Measurements from ENCODE around the gene DPYSL3.

The DPYSL3 gene

GRCh38 chr5:147411359-147412319 is 98.2 kb downstream of the DPYSL3 start:
- no peak for DNase-seq (ENCODE audit: low read depth in 1 of 2, low spot score in 1 of 2)
- TF ChIP-seq GABPA (IDR thresholded peaks at IDR 0.05; ENCODE audit: low read depth) (no peak), CTCF (IDR thresholded peaks at IDR 0.05; ENCODE audit: insufficient read depth, low read length) (no peak), POLR2AphosphoS5 (IDR thresholded peaks at IDR 0.05; ENCODE audit: low read depth) (no peak), SPI1 (IDR thresholded peaks at IDR 0.05; ENCODE audit: borderline replicate concordance, low read depth) (no peak), REST (IDR thresholded peaks at IDR 0.05; ENCODE audit: insufficient replicate concordance, low read depth) (no peak)
- Histone ChIP-seq H3K4me3 (replicated peaks; ENCODE audit: insufficient read depth, low read length) (no peak overlapping the region), H3K27me3 (ENCODE audit: insufficient read depth, poor library complexity, severe bottlenecking) (no peaks in the 10 kb centered on the region), H3K27ac (replicated peaks) (no peak overlapping the region)

- no peak for TF ChIP-seq POLR2AphosphoS5 (IDR thresholded peaks at IDR 0.05; ENCODE audit: low read depth)
- no peak for TF ChIP-seq GABPA (IDR thresholded peaks at IDR 0.05; ENCODE audit: low read depth)
- no peak for TF ChIP-seq SPI1 (IDR thresholded peaks at IDR 0.05; ENCODE audit: borderline replicate concordance, low read depth)
- no peak for TF ChIP-seq REST (IDR thresholded peaks at IDR 0.05; ENCODE audit: insufficient replicate concordance, low read depth)
- no peak for TF ChIP-seq CTCF (IDR thresholded peaks at IDR 0.05; ENCODE audit: insufficient read depth, low read length)
- Histone ChIP-seq H3K4me3 (replicated peaks; ENCODE audit: insufficient read depth, low read length) (no peak overlapping the region), H3K27ac (replicated peaks) (no peak overlapping the region), H3K27me3 (ENCODE audit: insufficient read depth, poor library complexity, severe bottlenecking) (no peaks in the 10 kb centered on the region)
- DNase-seq (ENCODE audit: low read depth in 1 of 2, low spot score in 1 of 2), result no peak
Measured at GRCh38 chr5:147410496-147411358, 99.1 kb downstream of the DPYSL3 start.

GRCh38 chr5:147408980-147409379 is 100.9 kb downstream of the DPYSL3 start:
- no peak overlapping the region for H3K4me3 ChIP-seq (replicated peaks; ENCODE audit: insufficient read depth, low read length)
- H3K27ac ChIP-seq (replicated peaks), result no peak overlapping the region
- H3K27me3 ChIP-seq (ENCODE audit: insufficient read depth, poor library complexity, severe bottlenecking), result no peaks in the 10 kb centered on the region
- DNase-seq (ENCODE audit: low read depth in 1 of 2, low spot score in 1 of 2), result no peak
- TF ChIP-seq POLR2AphosphoS5 (IDR thresholded peaks at IDR 0.05; ENCODE audit: low read depth), result no peak
- no peak for TF ChIP-seq REST (IDR thresholded peaks at IDR 0.05; ENCODE audit: insufficient replicate concordance, low read depth)
- TF ChIP-seq GABPA (IDR thresholded peaks at IDR 0.05; ENCODE audit: low read depth), result no peak
- no peak for TF ChIP-seq CTCF (IDR thresholded peaks at IDR 0.05; ENCODE audit: insufficient read depth, low read length)
- no peak for TF ChIP-seq SPI1 (IDR thresholded peaks at IDR 0.05; ENCODE audit: borderline replicate concordance, low read depth)
